ENCODE data around the gene TSPY2.
"Not testable (repeated sequence)": the region's sequence is repeated elsewhere in the genome, so short reads cannot be mapped to it uniquely, and the experiment has no call there.

TSPY2 gene

GRCh38 chrY:6245923-6246322 lies at the start of gene TSPY2:
TSPY2 (plus strand) TSS chrY:6246223; CDS start chrY:6246269, 46 bp downstream.
- H3K9ac ChIP-seq (ENCODE audit: low read depth in 1 of 2, low read length in 2 of 2); H3K9me3 ChIP-seq (ENCODE audit: control insufficient read depth in 2 of 2, low read length in 2 of 2); H3K4me3 ChIP-seq (ENCODE audit: low read length in 2 of 2); H3K27me3 ChIP-seq (ENCODE audit: control insufficient read depth in 2 of 2, insufficient read depth in 2 of 2, low read length in 2 of 2); H3K27ac ChIP-seq (ENCODE audit: low read depth in 2 of 2, low read length in 2 of 2); H3K36me3 ChIP-seq (ENCODE audit: control insufficient read depth in 2 of 2, insufficient read depth in 2 of 2, low read length in 2 of 2); H3K4me1 ChIP-seq (ENCODE audit: control insufficient read depth in 2 of 2, insufficient read depth in 2 of 2, low read length in 2 of 2): not testable (repeated sequence)

- not testable (repeated sequence) for H3K4me3 ChIP-seq (ENCODE audit: low read length in 2 of 2); H3K36me3 ChIP-seq (ENCODE audit: control insufficient read depth in 2 of 2, insufficient read depth in 2 of 2, low read length in 2 of 2); H3K9ac ChIP-seq (ENCODE audit: low read depth in 1 of 2, low read length in 2 of 2); H3K27ac ChIP-seq (ENCODE audit: low read depth in 2 of 2, low read length in 2 of 2); H3K27me3 ChIP-seq (ENCODE audit: control insufficient read depth in 2 of 2, insufficient read depth in 2 of 2, low read length in 2 of 2); H3K4me1 ChIP-seq (ENCODE audit: control insufficient read depth in 2 of 2, insufficient read depth in 2 of 2, low read length in 2 of 2); H3K9me3 ChIP-seq (ENCODE audit: control insufficient read depth in 2 of 2, low read length in 2 of 2)
Observed at GRCh38 chrY:6209565-6209964, 36.5 kb upstream of the TSPY2 start.

- H3K9me3 ChIP-seq (ENCODE audit: control insufficient read depth in 2 of 2, low read length in 2 of 2); H3K9ac ChIP-seq (ENCODE audit: low read depth in 1 of 2, low read length in 2 of 2); H3K4me3 ChIP-seq (ENCODE audit: low read length in 2 of 2); H3K27ac ChIP-seq (ENCODE audit: low read depth in 2 of 2, low read length in 2 of 2); H3K36me3 ChIP-seq (ENCODE audit: control insufficient read depth in 2 of 2, insufficient read depth in 2 of 2, low read length in 2 of 2); H3K4me1 ChIP-seq (ENCODE audit: control insufficient read depth in 2 of 2, insufficient read depth in 2 of 2, low read length in 2 of 2); H3K27me3 ChIP-seq (ENCODE audit: control insufficient read depth in 2 of 2, insufficient read depth in 2 of 2, low read length in 2 of 2): not testable (repeated sequence)
Observed at GRCh38 chrY:6217045-6217444, 29.0 kb upstream of the TSPY2 start.

GRCh38 chrY:6269839-6270238 lies 23.8 kb downstream of the TSPY2 start:
- H3K27me3 ChIP-seq (ENCODE audit: control insufficient read depth in 2 of 2, insufficient read depth in 2 of 2, low read length in 2 of 2); H3K4me3 ChIP-seq (ENCODE audit: low read length in 2 of 2); H3K36me3 ChIP-seq (ENCODE audit: control insufficient read depth in 2 of 2, insufficient read depth in 2 of 2, low read length in 2 of 2); H3K27ac ChIP-seq (ENCODE audit: low read depth in 2 of 2, low read length in 2 of 2); H3K9ac ChIP-seq (ENCODE audit: low read depth in 1 of 2, low read length in 2 of 2); H3K9me3 ChIP-seq (ENCODE audit: control insufficient read depth in 2 of 2, low read length in 2 of 2); H3K4me1 ChIP-seq (ENCODE audit: control insufficient read depth in 2 of 2, insufficient read depth in 2 of 2, low read length in 2 of 2): not testable (repeated sequence)

Measured in mucosa of rectum (tissue), 2 donors.